Esophagus (tissue), 2 donors: ENCODE results near the gene FUNDC2. TPM values are rescaled to one million over a fixed set of nuclear protein-coding genes. Genes with fewer than 3 reads are reported as not detected.

Source experiments
- H3K27ac ChIP-seq, 2 donors: one replicate each; pipeline ENCODE4 v1.5.1; 2013; ENCODE audit warnings: low read depth in 2 of 2, mild to moderate bottlenecking in 2 of 2, inconsistent platforms in 1 of 2, low read length in 1 of 2, moderate library complexity in 1 of 2
- H3K27me3 ChIP-seq, 2 donors: one replicate each; pipeline ENCODE4 v1.6.1; 2013; ENCODE audit warnings: low read length in 2 of 2, control low read depth in 1 of 2, mild to moderate bottlenecking in 1 of 2; ENCODE audit not compliant: insufficient read depth in 2 of 2, control insufficient read depth in 1 of 2
- H3K36me3 ChIP-seq, 2 donors: one replicate each; pipeline ENCODE4 v1.6.1; 2013; ENCODE audit warnings: low read length in 1 of 2; ENCODE audit not compliant: control insufficient read depth in 2 of 2, insufficient read depth in 2 of 2
- H3K4me1 ChIP-seq, 2 donors: one replicate each; pipeline ENCODE4 v1.6.1; 2013; ENCODE audit warnings: low read length in 1 of 2; ENCODE audit not compliant: control insufficient read depth in 2 of 2, insufficient read depth in 2 of 2
- H3K4me3 ChIP-seq, 2 donors: one replicate each; pipeline ENCODE4 v1.5.1; 2013; ENCODE audit warnings: low read length in 2 of 2, mild to moderate bottlenecking in 2 of 2, low read depth in 1 of 2, moderate library complexity in 1 of 2
- H3K9me3 ChIP-seq, 2 donors: one replicate each; pipeline ENCODE4 v1.6.1; 2013; ENCODE audit warnings: mild to moderate bottlenecking in 2 of 2, low read depth in 1 of 2, low read length in 1 of 2, moderate library complexity in 1 of 2; ENCODE audit not compliant: control insufficient read depth in 2 of 2, insufficient read depth in 1 of 2
- WGBS, 2 donors: extraction: QIAGEN DNeasy Blood & Tissue Kit; methylation state at CpG; one replicate each; pipeline ENCODE4 v1.1.7; 2013; 5-methylcytosine and 5-hydroxymethylcytosine counted together
- polyA plus RNA-seq, 2 donors: library from polyadenylated mRNA; stranded (reverse); fragments of 200-250 nt; gene quantifications; one replicate each; pipeline ENCODE4 v1.2.3, GENCODE V29; 2013
- donor health status: healthy with polysubstance abuse.
- donor health status: Bipolar disorder and iron deficiency.

FUNDC2 gene
- polyA plus RNA-seq, 2 donors, result 31.8 to 58.4 TPM

DNA sequence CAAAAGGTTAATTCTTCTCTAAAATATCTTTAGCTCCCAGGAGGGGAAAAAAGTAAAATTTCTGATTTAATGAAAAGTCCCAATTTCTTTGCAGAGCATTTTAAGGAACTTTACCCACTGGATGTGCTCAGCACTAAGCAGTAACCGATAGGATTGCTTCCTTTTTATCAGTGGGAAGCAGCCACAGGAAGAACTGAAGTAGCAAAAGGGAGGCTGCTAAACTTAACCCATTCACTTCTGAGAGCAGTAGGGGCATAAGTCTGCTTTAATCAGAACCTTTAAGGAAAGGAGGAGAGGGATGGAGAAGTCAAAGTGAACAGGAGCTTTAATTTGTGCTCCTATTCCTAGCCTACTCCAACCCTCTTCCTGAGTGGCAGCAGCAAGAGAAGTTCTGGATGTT is 4.1 kb upstream of the FUNDC2 start, which contains the start of gene F8:
F8 (minus strand) TSS at position 139 of the 400 bp plus-strand sequence. CDS start 171 bp downstream, outside the sequence.
- Histone ChIP-seq H3K4me3 (no peak within 1 kb of the TSS), H3K27me3 (no peaks in the 10 kb centered on the region), H3K36me3 (no peaks in the 10 kb centered on the region), H3K9me3 (no peaks in the 10 kb centered on the region), H3K4me1 (no peaks in the 10 kb centered on the region), H3K27ac (no peak within 1 kb of the TSS)
- 12 to 14% methylated on average over 1 of the region's 1 CpG for WGBS, 2 donors

DNA sequence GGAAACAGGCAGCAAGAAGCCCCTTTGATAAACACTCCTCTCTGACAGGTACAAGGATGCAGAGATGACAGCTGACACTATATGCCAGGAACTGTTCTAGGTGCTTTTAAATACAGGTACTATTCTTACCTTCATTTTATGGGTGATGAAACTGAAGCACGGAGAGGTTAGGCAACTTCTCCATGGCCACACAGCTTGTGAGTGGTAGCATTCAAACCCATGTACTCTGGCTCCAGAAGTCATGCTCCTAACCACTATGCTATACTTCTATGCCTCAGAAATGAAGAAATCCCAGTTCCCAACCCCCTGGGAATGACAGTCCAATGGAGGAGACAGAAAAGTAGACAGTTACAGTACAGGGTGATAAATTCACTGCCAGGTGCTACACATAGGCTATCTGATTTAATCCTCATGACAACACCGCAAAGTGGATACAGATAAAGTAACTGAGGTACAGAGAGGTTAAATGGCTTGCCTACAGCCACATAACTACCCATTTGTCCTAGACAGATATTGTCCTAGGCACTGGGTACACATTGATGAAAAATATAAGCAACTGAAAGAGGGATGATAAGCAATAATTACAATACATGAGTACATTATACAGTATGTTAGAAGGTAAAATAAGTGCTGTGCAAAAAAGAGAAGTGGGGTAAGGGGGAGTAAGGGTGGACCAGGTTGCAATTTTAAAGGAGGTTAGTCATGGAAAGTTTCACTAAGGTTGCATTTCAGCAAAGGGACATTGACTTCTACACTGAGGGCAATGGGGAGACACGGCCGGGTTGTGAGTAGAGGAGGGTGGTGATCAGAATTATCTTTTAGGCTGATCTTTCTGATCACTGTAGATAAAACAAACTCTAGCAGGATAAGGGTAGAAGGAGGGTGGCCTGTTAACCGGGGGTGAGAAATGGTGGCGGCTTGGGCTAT is 2.5 kb upstream of the FUNDC2 start:
- Histone ChIP-seq H3K9me3 (no peaks in the 10 kb centered on the region), H3K27me3 (no peaks in the 10 kb centered on the region), H3K4me3 (no peak overlapping the region), H3K36me3 (no peaks in the 10 kb centered on the region), H3K4me1 (no peaks in the 10 kb centered on the region), H3K27ac (no peak overlapping the region)
- WGBS, 2 donors, result 86 to 93% methylated on average over 6 of the region's 6 CpGs

DNA sequence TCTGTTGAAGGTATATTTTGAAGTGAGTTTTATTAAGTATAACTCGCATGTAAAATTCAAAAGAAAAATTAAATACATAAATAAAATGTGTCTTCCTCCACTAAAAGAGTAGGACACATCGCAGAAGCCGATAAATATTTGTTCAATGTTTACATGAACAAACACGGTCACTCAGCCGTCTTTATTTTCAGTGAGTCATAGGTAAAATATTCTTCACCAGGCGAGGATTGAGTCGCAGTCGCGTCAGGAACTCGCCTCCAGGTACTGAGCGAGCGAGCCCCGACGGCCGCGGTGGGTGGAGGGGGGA is 271 bp upstream of the FUNDC2 start:
- H3K4me3 ChIP-seq, result peak overlapping the region; percentile 53 to 74
- H3K36me3 ChIP-seq, result no peaks in the 10 kb centered on the region
- no peaks in the 10 kb centered on the region for H3K4me1 ChIP-seq
- H3K27me3 ChIP-seq, result no peaks in the 10 kb centered on the region
- 0 to 39% methylated on average over 16 of the region's 16 CpGs for WGBS, 2 donors
- peak overlapping the region; percentile 96 to 98 for H3K27ac ChIP-seq
- H3K9me3 ChIP-seq, result no peaks in the 10 kb centered on the region

DNA sequence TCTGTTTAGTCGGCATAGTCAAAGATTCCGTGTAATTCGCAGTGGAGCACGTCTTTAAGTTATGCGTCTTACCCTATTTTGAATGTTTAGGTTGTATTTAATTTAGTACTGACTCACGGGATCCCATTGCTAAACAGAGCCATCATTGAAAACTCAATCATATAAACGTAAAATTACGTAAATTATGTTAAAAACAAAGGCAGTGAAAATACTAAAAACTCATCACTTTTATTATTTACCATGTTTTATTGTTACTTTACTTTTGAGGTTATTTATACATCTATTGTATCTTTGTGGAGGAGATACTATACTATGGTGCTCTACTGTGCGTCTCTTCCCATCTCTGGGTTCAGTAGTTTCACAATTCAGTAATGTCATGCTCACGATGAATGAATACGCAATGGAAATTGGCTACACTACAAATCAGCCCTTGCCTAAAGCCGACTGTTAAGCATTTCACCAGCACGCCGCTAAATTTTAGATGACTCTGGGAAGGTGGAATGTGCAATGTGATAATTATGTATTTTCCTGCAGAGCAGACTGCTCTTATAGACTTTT is 944 bp downstream of the FUNDC2 start:
- 1 to 34% methylated on average over 14 of the region's 14 CpGs for WGBS, 2 donors
- Histone ChIP-seq H3K27me3 (no peaks in the 10 kb centered on the region), H3K36me3 (no peaks in the 10 kb centered on the region), H3K4me3 (peak overlapping the region; percentile 53 to 74), H3K9me3 (no peaks in the 10 kb centered on the region), H3K4me1 (no peaks in the 10 kb centered on the region), H3K27ac (peak overlapping the region; percentile 96 to 98)

DNA sequence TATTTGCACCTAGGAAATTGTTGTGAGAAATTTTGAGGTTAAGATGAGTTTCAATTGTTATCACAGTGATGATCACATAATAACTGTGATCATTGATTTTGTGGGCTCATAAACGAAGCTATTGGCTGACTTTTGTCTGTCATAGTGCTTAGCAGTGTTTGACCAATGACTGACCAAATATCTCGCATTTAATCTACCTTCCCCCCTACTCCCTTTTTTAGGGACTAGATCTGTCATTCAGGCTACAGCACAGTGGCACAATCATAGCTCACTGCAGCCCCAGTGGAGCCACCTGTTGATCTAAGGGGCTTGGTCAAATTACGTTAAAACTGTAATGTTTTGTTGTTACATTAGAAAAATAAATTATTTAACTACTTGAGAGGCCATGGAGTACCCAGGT is 1.5 kb downstream of the FUNDC2 start:
- no peaks in the 10 kb centered on the region for H3K36me3 ChIP-seq
- no peaks in the 10 kb centered on the region for H3K4me1 ChIP-seq
- peak overlapping the region in 1 of 2 donors; percentile 13 for H3K4me3 ChIP-seq
- 15 to 24% methylated on average over 3 of the region's 3 CpGs for WGBS, 2 donors
- H3K27ac ChIP-seq, result peak overlapping the region in 1 of 2 donors; percentile 84
- H3K27me3 ChIP-seq, result no peaks in the 10 kb centered on the region
- H3K9me3 ChIP-seq, result no peaks in the 10 kb centered on the region

DNA sequence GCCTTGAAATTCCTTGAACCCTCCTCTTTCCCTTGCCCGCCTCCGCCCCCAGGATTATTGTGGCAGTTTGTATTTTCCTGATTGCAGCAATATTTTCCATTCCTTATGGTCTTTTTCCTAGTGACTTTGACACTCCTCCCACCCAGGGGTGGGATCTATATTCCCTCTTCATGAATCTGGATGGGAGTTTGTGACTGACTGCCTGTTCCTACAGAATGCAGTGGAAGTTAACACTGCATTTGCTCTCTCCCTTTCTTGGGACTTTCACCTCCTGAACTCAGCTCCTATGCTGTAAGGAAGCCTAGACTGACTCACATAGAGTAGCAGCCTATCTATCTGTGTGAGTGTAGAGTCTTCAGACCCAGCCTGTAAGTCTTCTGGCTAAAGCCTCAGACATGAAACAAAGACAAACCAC is 2.2 kb downstream of the FUNDC2 start:
- no peaks in the 10 kb centered on the region for H3K36me3 ChIP-seq
- H3K4me1 ChIP-seq, result no peaks in the 10 kb centered on the region
- H3K27me3 ChIP-seq, result no peaks in the 10 kb centered on the region
- H3K9me3 ChIP-seq, result no peaks in the 10 kb centered on the region
- 65 to 68% methylated on average over 2 of the region's 2 CpGs for whole genome bisulfite sequencing, 2 donors
- H3K27ac ChIP-seq, result peak overlapping the region in 1 of 2 donors; percentile 18
- H3K4me3 ChIP-seq, result no peak overlapping the region

DNA sequence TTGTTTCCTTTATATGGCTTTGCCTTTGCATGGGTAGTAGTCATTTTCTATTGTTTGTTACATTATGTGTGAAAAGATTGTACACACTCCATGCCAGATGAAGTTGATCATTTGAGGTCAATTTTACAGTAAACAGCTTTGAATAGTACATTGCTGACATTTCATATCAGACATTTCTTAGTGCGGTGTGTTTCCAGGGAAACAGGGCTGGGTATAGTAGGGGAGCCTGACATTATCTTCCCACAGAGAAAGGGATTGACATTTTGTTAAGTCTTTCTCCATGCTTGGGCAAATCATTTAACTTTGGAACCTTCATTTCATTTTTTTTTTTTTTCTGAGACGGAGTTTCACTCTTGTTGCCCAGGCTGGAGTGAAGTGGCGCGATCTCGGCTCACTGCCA is 5.0 kb downstream of the FUNDC2 start:
- H3K27ac ChIP-seq, result no peak overlapping the region
- H3K4me3 ChIP-seq, result no peak overlapping the region
- WGBS, 2 donors, result 80 to 86% methylated on average over 5 of the region's 5 CpGs
- no peaks in the 10 kb centered on the region for H3K27me3 ChIP-seq
- H3K4me1 ChIP-seq, result no peaks in the 10 kb centered on the region
- H3K9me3 ChIP-seq, result no peaks in the 10 kb centered on the region
- H3K36me3 ChIP-seq, result no peaks in the 10 kb centered on the region

DNA sequence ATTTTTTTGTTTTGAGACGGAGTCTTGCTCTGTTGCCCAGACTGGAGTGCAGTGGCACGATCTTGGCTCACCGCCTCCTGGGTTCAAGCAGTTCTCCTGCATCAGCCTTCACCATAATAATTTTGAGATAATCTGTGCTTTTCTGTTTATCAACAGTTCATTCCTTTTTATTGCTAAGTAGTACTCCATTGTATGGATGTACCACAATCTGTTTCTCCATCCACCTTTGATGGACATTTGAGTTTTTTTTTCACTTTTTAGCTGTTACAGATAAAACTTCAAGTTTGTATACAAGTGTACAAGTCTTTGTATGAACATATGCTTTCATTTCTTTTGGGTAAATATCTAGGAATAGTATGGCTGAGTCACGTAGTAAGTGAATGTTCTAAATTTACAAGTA is 9.0 kb downstream of the FUNDC2 start:
- Histone ChIP-seq H3K27me3 (no peaks in the 10 kb centered on the region), H3K9me3 (no peaks in the 10 kb centered on the region), H3K27ac (no peak overlapping the region), H3K36me3 (no peaks in the 10 kb centered on the region), H3K4me3 (no peak overlapping the region), H3K4me1 (no peaks in the 10 kb centered on the region)
- 95 to 100% methylated on average over 4 of the region's 4 CpGs for WGBS, 2 donors

DNA sequence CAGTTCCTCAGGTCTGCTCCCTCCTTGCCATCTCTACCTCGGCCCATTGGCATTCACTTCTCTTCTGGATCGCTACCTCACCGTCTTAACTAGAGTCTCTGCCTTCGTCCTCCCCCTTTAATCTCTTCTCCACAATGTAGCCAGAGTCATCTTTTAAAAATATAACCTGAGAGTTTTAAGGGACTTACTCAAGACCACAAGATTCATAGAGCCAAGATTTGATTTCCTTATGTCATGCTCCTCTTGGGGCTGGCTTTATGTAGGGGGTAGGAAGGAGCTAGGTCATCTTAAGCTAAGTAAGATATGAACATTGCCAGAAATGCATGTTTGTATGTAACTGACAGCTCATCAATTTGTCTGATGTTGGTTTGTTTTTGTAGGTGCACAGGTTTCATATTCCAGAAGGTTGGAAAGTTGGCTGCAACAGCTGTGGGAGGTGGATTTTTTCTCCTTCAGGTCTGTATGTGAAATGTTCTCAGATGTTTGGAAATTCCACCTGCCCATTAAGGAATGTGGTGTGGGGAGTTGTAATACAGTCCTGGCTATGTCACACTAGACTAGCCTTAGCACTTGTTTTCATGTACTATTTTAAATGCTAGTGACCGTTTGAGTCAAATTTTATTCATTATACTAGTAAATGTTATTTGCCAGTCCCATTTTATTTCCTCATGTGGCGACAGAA is 19.6 kb downstream of the FUNDC2 start:
- Histone ChIP-seq H3K27me3 (no peaks in the 10 kb centered on the region), H3K4me3 (no peak overlapping the region), H3K9me3 (no peaks in the 10 kb centered on the region), H3K27ac (no peak overlapping the region), H3K36me3 (no peaks in the 10 kb centered on the region), H3K4me1 (no peaks in the 10 kb centered on the region)
- WGBS, 2 donors, result 73 to 93% methylated on average over 6 of the region's 6 CpGs
